AG08395 (cell line): ENCODE data around the gene RHOF.
"Not testable (repeated sequence)": the region's sequence is repeated elsewhere in the genome, so short reads cannot be mapped to it uniquely, and the experiment has no call there.

Experiments used
- DNase-seq: peaks from one replicate; pipeline ENCODE4 v3.0.0; 2012; ENCODE audit warnings: mixed read lengths, low spot score

Gene RHOF

DNA sequence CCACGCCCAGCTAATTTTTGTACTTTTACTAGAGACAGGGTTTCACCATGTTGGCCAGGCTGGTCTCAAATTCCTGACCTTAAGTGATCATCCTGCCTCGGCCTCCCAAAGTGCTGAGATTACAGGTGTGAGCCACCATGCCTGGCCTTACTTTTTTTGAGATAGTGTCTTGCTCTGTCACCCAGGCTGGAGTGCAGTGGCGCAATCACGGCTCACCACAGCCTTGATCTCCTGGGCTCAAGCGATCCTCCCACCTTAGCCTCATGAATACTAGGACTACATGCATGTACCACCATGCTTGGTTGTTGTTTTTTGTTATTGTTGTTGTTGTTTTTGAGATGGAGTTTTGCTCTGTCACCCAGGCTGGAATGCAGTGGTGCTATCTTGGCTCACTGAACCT, 47.9 kb downstream of the RHOF start:
- DNase-seq, result not testable (repeated sequence)

DNA sequence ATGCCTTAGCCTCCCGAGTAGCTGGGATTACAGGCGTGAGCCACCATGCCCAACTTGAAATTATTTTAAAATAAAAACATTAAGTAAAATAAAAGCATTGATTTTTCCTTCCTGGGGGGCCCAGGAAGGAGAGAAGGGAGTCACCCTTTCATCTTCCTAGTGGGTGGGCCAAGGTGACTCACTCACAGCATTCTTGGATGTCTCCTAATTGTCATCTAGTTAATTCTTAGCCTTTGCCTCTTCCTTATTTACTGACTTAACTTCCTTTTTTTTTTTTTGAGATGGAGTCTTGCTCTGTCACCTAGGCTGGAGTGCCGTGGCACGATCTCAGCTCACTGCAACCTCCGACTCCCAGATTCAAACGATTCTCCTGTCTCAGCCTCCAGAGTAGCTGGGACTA, 51.7 kb downstream of the RHOF start:
- no peak for DNase-seq

DNA sequence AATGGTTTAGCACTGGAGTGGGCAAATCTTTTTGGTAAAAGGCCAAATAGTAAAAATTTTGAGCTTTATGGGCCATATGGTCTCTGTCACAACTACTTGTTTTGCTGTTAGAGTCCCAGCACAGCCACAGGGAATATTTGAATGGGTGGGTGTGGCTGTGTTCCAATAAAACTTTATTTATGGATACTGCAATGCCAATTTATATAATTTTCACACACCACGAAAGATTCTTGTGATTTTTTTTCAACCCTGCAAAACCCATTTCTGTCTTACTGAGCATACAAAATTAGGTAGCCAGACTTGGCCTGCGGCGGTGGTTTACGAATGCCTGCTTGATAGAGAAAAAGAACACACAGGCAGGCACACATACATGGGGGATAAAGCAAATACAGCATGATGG, 52.6 kb downstream of the RHOF start:
- DNase-seq, result no peak

DNA sequence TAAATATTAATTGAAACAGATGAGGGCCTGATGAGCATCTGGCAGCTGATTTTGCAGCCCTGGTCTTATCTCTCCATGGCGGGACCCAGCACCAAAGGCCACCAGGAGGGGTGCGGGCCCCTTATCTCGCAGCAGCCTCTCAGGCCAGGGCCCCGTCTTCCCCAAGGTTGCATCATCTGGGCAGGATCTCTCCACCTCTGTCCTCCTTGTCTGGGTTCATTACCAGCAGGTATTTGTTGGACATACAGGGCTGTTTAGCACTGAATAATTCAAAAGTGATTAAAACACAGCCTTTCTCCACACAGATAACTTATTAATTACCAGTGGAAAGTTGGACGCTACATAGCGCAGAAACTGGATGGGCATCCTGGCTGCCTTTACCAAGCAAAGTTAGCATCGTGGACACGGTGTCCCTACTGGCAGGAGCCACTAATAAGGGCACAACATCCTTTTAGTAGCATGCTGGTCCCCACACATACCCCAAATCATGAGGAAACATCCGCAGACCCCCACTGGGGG, 55.1 kb downstream of the RHOF start:
- no peak for DNase-seq

DNA sequence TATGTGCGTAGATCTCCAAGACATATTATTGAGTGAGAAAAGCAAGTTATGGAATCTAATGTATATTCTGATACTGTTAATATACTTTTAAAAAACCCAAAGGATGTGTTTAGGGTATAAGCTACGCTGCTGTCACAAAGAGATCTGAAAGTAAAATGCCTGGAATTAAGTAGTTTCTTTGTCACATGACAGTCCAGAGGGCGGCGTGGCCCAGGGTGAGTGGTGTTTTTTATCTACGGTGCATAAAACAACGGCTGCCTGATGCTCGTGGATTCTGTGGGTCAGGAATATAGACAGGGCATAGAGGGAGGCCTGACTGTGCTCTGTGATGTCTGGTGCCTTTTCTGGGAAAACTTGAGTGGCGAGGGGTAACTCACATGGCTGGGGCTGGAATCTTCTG, 59.6 kb downstream of the RHOF start:
- DNase-seq, result no peak

DNA sequence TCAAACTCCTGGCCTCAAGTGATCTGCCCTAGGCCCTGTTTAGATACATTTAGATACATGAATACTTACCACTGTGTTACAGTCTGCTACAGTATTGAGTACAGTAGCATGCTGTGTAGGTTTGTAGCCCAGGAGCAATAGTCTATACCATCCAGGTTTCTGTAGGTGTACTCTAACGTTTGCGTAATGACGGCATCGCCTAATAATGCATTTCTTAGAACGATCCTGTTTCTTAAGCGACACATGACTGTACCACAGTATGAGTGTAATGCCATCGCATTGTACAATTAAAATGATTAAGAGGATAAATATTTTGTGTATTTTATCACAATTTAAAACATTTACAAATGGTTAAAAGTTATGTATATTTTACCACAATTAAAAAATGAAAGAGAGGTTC, 62.0 kb downstream of the RHOF start:
- DNase-seq, result no peak

DNA sequence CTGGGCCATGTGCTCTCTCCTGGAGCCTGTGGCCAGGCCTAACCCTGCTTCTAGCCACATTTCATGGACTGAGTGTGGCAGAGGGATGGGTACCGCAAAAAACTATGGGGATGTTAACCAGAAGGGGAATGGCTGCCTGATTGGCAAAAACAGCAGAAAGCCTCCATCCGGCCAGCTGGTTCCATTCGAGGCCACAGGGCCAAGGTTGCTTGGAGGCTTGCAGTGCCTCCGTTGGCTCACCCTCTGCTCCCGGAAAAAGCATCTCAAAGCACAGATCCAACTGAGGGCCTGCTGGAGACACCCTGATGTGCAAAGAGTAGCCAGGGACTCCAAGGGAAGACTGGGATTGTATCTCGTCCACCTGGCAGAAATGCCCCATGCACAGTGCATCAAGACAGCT, 64.5 kb downstream of the RHOF start:
- no peak for DNase-seq
